ENCODE results near the gene UNKL. TPM values are rescaled to one million over a fixed set of nuclear protein-coding genes. Genes with fewer than 3 reads are reported as not detected.
"Not testable (repeated sequence)": the region's sequence is repeated elsewhere in the genome, so short reads cannot be mapped to it uniquely, and the experiment has no call there.

Gene UNKL
- polyA plus RNA-seq, 3 donors, result 15.5 to 24.9 (median 24.1) TPM

DNA sequence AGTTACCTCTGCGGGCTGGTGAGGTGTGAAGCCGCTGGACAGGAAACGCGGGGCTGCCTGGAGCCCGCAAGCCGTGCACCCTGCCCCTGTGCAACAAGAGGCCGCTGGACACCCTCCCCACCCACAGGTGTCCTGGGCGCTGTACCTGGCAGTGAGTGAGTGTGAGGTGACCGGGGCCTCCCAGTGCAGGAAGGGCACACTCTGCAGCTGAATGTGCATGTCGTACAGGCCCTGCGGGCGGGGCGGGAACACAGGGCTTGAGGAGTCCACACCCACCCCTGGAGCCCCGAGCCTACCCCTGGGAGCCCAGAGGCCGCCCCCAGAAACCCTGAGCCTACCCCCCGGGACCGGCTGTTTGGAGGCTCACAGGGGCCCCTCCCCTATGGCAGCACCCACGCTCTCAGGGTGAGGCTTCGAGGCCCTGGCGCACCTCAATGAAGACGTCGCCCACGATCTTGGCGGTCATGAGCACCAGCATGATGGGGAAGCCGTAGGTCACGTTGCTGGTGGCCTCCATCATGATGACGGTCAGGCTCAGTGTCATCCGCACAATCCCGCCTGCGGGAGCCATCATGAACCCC lies 34.1 kb upstream of the UNKL start:
- no peak for DNase-seq

- no peak for DNase-seq
Measured at GRCh38 chr16:1447965-1448364, 33.5 kb upstream of the UNKL start.

DNA sequence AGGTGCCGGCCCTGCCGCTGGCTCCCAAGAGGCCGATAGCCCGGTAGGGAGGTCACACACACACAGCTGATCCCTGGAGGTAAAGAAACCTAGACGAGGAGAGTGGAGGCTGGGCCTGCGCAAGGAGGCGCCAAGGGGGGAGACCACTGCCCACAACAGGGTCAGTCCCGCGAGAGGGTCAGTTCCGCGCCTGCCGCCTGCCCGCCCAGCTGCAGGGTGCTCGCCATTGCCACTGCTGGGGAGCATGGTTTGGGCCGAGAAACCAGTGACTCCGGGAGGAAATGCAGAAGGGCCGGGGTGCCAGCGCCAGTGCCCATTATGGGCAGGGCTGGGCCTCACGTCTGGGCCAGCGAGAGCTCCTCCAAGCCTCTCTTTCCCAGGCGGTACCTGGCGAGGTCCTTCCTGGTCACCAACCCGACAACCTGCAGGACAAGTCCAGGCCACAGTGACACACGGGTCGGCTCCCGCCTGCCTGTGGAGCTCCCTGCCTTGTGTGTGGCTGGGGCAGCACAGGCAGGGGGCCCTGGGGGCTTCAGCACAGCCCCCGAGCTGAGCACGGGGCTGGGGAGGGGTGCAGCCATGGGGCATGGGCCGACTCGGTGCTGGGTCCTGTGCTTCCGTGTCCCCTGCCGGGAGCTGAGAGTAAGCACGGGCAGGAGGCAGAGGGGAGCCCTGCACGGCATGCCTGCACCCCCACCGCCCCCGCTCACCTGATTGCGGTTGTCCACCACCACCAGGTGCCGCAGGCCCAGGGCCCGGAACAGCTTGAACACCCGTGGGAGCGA lies 32.0 kb upstream of the UNKL start:
- no peak for DNase-seq

GRCh38 chr16:1445518-1446203 lies 31.2 kb upstream of the UNKL start:
- DNase-seq, result no peak

GRCh38 chr16:1444730-1445517 lies 30.4 kb upstream of the UNKL start:
- no peak for DNase-seq

DNA sequence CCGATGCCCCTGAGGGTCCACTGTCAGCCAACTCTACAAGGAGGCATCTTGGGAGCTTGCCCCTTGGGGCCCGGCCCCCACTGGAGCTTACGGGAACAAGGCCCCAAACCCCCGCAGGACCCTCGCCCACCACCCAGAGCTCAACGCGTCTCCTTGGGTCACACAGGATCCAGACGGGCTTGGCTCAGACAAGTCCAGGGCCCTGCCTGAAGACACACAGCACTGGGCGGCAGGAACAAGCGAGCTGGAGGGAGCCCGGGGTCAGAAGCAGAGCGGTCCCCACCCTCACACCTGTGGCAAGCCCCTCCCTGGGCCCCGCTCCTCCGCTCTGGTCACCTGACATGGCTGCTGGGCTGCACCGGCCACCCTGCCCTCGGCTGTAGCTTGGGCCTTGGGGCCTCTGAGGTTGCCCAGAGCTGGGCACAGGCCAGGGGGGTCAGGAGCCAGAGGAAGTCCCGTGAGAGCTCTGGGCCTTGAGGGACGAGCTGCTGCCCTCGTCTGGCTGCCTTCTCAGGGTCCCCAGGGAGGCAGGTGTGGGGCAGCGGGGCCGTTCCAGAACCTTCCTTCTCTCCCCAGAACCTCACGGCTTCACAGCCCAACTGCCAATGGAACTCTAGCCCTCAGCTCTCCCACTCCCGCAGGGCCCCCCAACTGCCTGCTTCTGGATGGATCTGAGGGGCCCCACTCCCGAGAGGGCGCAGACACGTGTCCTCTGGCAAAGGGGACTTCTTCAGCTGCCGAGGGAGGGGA lies 29.7 kb upstream of the UNKL start, which contains the start of gene CCDC154:
Gene CCDC154, minus strand, starts transcription at position 577 of the 750 bp plus-strand sequence. Its CDS starts 234 bp downstream, at position 343.
- DNase-seq, result no peak

DNA sequence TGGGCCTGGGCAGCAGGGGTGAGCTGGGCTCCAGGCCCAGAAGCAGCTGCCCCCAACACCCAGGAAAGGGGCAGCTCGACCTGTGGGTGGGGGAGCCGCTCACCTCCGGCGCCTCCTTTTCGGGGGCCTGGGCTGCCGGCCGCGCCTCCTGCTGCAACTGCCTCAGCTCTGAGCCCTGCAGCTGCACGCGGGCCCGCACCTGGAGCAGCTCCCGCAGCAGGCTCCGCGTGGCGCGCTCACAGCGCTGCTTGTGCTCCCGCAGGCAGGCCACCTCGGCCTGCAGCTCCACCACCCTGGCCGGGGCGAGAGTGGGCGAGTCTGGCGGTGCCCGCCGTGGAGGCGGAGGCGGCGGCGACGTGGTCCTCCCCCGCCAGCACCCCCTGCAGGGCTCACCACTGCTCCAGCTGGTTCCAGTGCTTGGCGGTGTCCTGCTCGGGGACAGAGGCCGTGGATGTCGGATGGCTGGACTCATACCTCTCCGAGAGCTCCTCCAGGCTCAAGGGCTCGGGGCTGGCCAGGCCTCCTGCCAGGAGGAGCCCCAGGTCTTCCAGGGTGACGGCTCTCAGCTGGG lies 29.0 kb upstream of the UNKL start:
- DNase-seq, result no peak

GRCh38 chr16:1442697-1443096 lies 28.2 kb upstream of the UNKL start:
- DNase-seq, result no peak

DNA sequence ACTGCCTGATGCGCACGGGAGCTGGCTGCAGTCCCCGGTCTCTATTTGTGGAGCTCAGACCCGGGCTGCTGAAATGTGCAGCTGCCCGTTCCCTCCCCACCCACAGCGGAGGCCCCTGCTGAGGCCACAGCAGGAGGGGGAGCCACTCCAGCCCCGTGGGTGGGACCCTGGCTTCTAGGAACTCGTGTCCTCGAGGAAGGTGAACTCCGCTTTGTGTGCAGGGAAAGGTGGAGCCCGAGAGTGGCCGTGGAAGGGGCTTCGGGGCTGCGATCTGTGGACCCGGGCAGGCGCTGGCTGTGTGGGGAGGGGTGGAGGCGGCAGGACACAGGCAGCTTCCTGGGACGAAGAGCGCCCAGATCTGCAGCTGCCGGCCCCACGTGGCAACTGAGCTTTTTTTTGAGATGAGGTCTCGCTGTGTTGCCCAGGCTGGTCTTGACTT lies 26.9 kb upstream of the UNKL start:
- no peak for DNase-seq

- not testable (repeated sequence) for DNase-seq
Measured at GRCh38 chr16:1439699-1440074, 25.2 kb upstream of the UNKL start.

- DNase-seq, result no peak
Measured at GRCh38 chr16:1439058-1439698, 24.7 kb upstream of the UNKL start.

DNA sequence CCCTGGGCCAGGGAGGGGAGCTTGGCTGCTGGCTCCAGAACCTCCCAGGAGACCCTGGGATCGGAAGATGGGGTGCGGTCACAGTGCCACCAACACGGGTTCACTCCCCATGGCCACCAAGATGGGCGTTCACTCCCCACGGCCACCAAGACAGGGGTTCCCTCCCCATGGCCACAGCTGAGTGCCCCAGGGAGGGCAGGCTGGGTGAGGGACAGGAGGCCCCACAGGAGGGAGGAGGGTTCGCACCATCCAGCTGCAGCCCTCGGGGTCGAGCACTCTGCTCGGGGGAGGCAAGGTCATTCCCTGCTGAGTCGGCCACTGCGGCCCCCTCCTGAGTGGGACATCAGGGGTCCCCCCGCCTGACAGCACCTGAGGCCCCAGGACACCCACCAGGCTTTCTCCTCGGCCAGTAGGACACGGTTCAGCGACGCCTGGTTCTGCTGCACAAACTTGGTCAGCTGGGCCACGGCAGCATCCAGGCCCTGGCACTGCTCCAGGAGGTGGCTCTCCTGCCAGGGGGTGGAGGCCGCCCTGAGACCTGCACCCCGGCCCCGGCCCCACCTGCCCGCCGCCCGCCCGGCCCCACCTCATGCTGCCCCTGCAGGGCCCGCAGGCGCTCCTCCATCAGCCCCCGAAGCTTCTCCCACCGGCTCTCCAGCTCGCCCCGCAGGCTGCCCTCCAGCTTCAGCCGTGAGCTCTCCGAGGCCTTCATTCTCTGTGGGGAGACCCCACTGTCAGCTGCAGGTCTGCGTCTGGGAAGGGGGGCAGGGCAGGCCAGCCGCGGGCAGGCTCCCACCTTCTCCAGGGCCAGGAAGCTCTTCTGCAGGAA lies 23.9 kb upstream of the UNKL start:
- DNase-seq, result no peak

DNA sequence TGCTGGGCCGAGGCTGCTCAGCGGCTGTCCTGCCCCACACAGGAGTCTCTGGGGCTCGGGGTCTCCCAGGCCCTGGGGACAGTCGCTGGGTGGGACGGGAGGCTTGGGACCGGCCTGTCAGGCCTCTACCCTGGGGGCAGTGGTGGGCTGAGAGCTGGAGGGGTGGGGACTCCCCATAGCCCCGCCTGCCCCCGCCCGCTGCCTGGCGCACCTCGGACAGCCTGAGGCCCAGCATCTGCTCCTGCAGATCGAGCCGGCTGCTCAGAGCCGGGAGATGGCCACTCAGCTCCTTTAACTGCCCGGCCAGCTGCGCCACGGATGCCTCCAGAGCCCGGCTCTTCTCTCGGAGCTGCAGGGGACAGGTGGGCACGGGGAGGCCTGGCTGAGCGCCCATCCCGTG lies 23.1 kb upstream of the UNKL start:
- DNase-seq, result no peak

DNA sequence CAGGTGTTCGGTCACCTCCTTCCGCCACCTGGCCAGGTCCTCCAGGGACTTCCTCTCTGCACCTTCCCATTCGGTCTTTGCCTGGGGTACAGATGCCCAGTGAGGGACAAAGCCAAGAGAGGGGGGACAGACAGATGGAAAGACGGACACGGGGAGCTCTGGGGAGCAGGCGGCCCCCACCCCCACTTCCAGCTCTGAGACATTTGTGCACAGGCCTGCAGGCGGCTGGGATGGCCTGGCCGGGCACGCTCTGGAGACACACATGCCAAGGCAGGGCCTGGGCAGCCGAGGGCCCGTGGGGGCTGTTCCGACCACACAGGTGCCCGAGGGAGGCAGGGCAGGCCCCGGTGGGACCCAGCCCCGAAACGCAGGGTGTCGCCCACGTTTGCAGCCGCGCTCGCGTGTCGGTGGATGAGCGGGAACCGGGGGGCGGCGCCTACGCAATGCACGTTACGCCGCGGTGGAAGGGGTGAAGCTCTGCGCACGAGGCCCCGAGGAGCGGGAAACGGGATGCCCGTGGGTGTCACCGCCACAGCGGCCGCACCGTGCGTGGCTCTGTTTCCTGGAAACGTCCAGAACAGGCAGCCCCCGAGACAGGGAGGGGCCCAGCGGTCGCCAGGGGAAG lies 22.3 kb upstream of the UNKL start:
- DNase-seq, result no peak

- no peak for DNase-seq
Measured at GRCh38 chr16:1435921-1436697, 21.6 kb upstream of the UNKL start.

GRCh38 chr16:1434644-1435592 lies 20.4 kb upstream of the UNKL start:
- DNase-seq, result no peak

DNA sequence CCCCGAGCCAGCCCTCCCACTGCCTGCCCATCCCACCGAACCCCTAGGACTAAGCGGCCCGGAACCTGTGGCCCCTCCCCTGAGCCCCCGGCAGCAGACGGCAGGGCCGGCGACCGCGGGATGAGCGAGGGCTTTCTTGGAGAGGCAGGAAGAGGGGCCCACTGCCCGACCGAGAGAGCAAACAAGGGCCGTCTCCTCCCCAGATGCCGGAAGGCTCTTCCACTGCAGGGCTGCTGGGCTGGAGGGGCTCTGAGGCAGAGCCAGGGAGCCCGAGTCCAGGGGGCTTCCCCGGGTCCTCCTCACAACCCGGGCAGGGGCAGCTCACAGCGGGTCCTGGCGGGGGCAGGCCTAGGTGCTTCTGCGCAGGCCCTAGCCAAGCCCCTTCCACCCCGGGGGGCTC lies 19.3 kb upstream of the UNKL start:
- no peak for DNase-seq
